ENCODE data around the gene MEIS1.

The MEIS1 gene

GRCh38 chr2:66572391-66572790, 137.5 kb downstream of the MEIS1 start:
- H2BK5ac ChIP-seq (ENCODE audit: low read length), result no peak overlapping the region
- no peak overlapping the region for H2AK5ac ChIP-seq (ENCODE audit: low read depth, low read length)
- no peak overlapping the region for H3K4me2 ChIP-seq (ENCODE audit: insufficient read depth, low read length, poor library complexity, severe bottlenecking)
- H4K91ac ChIP-seq (ENCODE audit: low read depth, low read length, poor library complexity), result no peak overlapping the region
- H3K27ac ChIP-seq (replicated peaks; ENCODE audit: low read length), result no peak overlapping the region
- no peak overlapping the region for H2BK12ac ChIP-seq (ENCODE audit: low read length)
- no peak for DNase-seq (ENCODE audit: low spot score)
- H3K14ac ChIP-seq (ENCODE audit: low read length), result no peak overlapping the region
- H3K9me3 ChIP-seq (replicated peaks in 1 of 2; ENCODE audit: control insufficient read depth in 2 of 2, insufficient read depth in 1 of 2, low read depth in 1 of 2, low read length in 2 of 2), result no peaks in the 10 kb centered on the region
- H3K27me3 ChIP-seq (ENCODE audit: control insufficient read depth in 3 of 3, insufficient read depth in 3 of 3, low read depth in 1 of 3, low read length in 3 of 3), result peaks cover 0 to 12% (median 7%) of the 10 kb centered on the region in 3 experiments
- H2AFZ ChIP-seq (ENCODE audit: low read length), result no peak overlapping the region
- H2BK15ac ChIP-seq (ENCODE audit: low read length), result no peak overlapping the region
- H3K4ac ChIP-seq (ENCODE audit: low read length), result no peak overlapping the region
- H3K18ac ChIP-seq (ENCODE audit: low read length), result no peak overlapping the region
- no peak overlapping the region for H3K4me3 ChIP-seq (ENCODE audit: low read length in 2 of 2)
- H3K9ac ChIP-seq (ENCODE audit: low read depth, low read length, poor library complexity), result no peak overlapping the region
- no peaks in the 10 kb centered on the region for H3K79me1 ChIP-seq (ENCODE audit: low read depth, low read length)
- WGBS, 2 donors (ENCODE audit: extremely low coverage in 2 of 2, insufficient read length in 2 of 2, insufficient replicate concordance in 1 of 2), result no CpG with 5 or more reads among the region's 3 CpGs
- H3K4me1 ChIP-seq (ENCODE audit: control insufficient read depth in 2 of 2, insufficient read depth in 1 of 2, low read depth in 1 of 2, low read length in 2 of 2), result peaks cover 23 to 35% of the 10 kb centered on the region in 2 donors
- H2BK120ac ChIP-seq (ENCODE audit: low read depth, low read length), result no peak overlapping the region
- H4K8ac ChIP-seq (ENCODE audit: low read depth, low read length), result no peak overlapping the region
- no peak overlapping the region for H3K23ac ChIP-seq (ENCODE audit: low read depth, low read length, poor library complexity)
- H3K36me3 ChIP-seq (replicated peaks in 1 of 2; ENCODE audit: control insufficient read depth in 2 of 2, insufficient read depth in 2 of 2, low read length in 2 of 2), result peaks cover 0 to 40% of the 10 kb centered on the region in 2 donors

GRCh38 chr2:66573416-66573815, 138.5 kb downstream of the MEIS1 start:
- H2BK120ac ChIP-seq (ENCODE audit: low read depth, low read length), result no peak overlapping the region
- H3K9me3 ChIP-seq (replicated peaks in 1 of 2; ENCODE audit: control insufficient read depth in 2 of 2, insufficient read depth in 1 of 2, low read depth in 1 of 2, low read length in 2 of 2), result no peaks in the 10 kb centered on the region
- H3K9ac ChIP-seq (ENCODE audit: low read depth, low read length, poor library complexity), result no peak overlapping the region
- no peak overlapping the region for H3K14ac ChIP-seq (ENCODE audit: low read length)
- H3K4ac ChIP-seq (ENCODE audit: low read length), result no peak overlapping the region
- H2BK5ac ChIP-seq (ENCODE audit: low read length), result no peak overlapping the region
- peak overlapping the region; percentile 49 for H2AFZ ChIP-seq (ENCODE audit: low read length)
- H4K8ac ChIP-seq (ENCODE audit: low read depth, low read length), result no peak overlapping the region
- H4K91ac ChIP-seq (ENCODE audit: low read depth, low read length, poor library complexity), result no peak overlapping the region
- H3K27me3 ChIP-seq (ENCODE audit: control insufficient read depth in 3 of 3, insufficient read depth in 3 of 3, low read depth in 1 of 3, low read length in 3 of 3), result peaks cover 0 to 22% (median 16%) of the 10 kb centered on the region in 3 experiments
- H2BK15ac ChIP-seq (ENCODE audit: low read length), result no peak overlapping the region
- H2AK5ac ChIP-seq (ENCODE audit: low read depth, low read length), result no peak overlapping the region
- H3K4me2 ChIP-seq (ENCODE audit: insufficient read depth, low read length, poor library complexity, severe bottlenecking), result no peak overlapping the region
- peak overlapping the region; percentile 11 for H3K18ac ChIP-seq (ENCODE audit: low read length)
- no CpG with 5 or more reads among the region's 7 CpGs for WGBS, 2 donors (ENCODE audit: extremely low coverage in 2 of 2, insufficient read length in 2 of 2, insufficient replicate concordance in 1 of 2)
- no peak overlapping the region for H2BK12ac ChIP-seq (ENCODE audit: low read length)
- H3K23ac ChIP-seq (ENCODE audit: low read depth, low read length, poor library complexity), result no peak overlapping the region
- peaks cover 0 to 34% of the 10 kb centered on the region in 2 donors for H3K36me3 ChIP-seq (replicated peaks in 1 of 2; ENCODE audit: control insufficient read depth in 2 of 2, insufficient read depth in 2 of 2, low read length in 2 of 2)
- H3K4me3 ChIP-seq (ENCODE audit: low read length in 2 of 2), result no peak overlapping the region
- peaks cover 24 to 45% of the 10 kb centered on the region in 2 donors for H3K4me1 ChIP-seq (ENCODE audit: control insufficient read depth in 2 of 2, insufficient read depth in 1 of 2, low read depth in 1 of 2, low read length in 2 of 2)
- DNase-seq (ENCODE audit: low spot score), result no peak
- peak overlapping the region; percentile 70 for H3K27ac ChIP-seq (replicated peaks; ENCODE audit: low read length)
- no peaks in the 10 kb centered on the region for H3K79me1 ChIP-seq (ENCODE audit: low read depth, low read length)

DNA sequence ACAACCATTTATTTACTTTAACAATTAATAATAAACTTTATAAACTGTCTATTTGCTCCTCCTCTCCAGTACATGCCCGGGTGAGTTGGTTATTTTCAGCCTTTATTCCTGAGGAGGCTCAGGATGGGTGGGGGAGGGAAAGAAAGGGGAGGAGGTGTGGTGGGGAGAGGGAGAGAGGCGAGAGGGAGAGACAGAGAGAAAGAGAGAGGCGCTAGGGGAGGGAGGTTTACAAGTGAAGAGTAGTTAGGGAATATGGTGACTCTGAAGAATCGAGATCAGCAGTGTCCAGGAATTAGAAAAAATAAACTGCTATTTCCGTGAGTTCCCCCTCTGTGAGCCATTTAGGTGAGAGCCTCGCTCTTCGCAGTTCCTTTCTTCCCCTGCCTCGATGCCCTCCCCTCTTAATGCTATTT, 138.9 kb downstream of the MEIS1 start:
- Histone ChIP-seq H4K8ac (ENCODE audit: low read depth, low read length) (no peak overlapping the region), H3K36me3 (replicated peaks in 1 of 2; ENCODE audit: control insufficient read depth in 2 of 2, insufficient read depth in 2 of 2, low read length in 2 of 2) (peaks cover 0 to 29% of the 10 kb centered on the region in 2 donors), H3K9me3 (replicated peaks in 1 of 2; ENCODE audit: control insufficient read depth in 2 of 2, insufficient read depth in 1 of 2, low read depth in 1 of 2, low read length in 2 of 2) (no peaks in the 10 kb centered on the region), H2BK5ac (ENCODE audit: low read length) (no peak overlapping the region), H3K27ac (replicated peaks; ENCODE audit: low read length) (peak overlapping the region; percentile 93), H3K4me2 (ENCODE audit: insufficient read depth, low read length, poor library complexity, severe bottlenecking) (peak overlapping the region; percentile 65), H2BK120ac (ENCODE audit: low read depth, low read length) (no peak overlapping the region), H2AFZ (ENCODE audit: low read length) (peak overlapping the region; percentile 53), H3K18ac (ENCODE audit: low read length) (peak overlapping the region; percentile 78), H3K79me1 (ENCODE audit: low read depth, low read length) (no peaks in the 10 kb centered on the region), H3K23ac (ENCODE audit: low read depth, low read length, poor library complexity) (no peak overlapping the region), H3K4me3 (ENCODE audit: low read length in 2 of 2) (peak overlapping the region; percentile 35 to 40), H4K91ac (ENCODE audit: low read depth, low read length, poor library complexity) (no peak overlapping the region), H3K27me3 (ENCODE audit: control insufficient read depth in 3 of 3, insufficient read depth in 3 of 3, low read depth in 1 of 3, low read length in 3 of 3) (peaks cover 0 to 26% (median 20%) of the 10 kb centered on the region in 3 experiments), H3K9ac (ENCODE audit: low read depth, low read length, poor library complexity) (no peak overlapping the region), H3K14ac (ENCODE audit: low read length) (no peak overlapping the region), H3K4ac (ENCODE audit: low read length) (no peak overlapping the region), H2AK5ac (ENCODE audit: low read depth, low read length) (no peak overlapping the region), H2BK15ac (ENCODE audit: low read length) (no peak overlapping the region), H2BK12ac (ENCODE audit: low read length) (no peak overlapping the region), H3K4me1 (ENCODE audit: control insufficient read depth in 2 of 2, insufficient read depth in 1 of 2, low read depth in 1 of 2, low read length in 2 of 2) (peaks cover 27 to 46% of the 10 kb centered on the region in 2 donors)
- DNase-seq (ENCODE audit: low spot score), result no peak
- no CpG with 5 or more reads among the region's 8 CpGs for WGBS, 2 donors (ENCODE audit: extremely low coverage in 2 of 2, insufficient read length in 2 of 2, insufficient replicate concordance in 1 of 2)

- H2AFZ ChIP-seq (ENCODE audit: low read length), result peak overlapping the region; percentile 91
- H4K91ac ChIP-seq (ENCODE audit: low read depth, low read length, poor library complexity), result no peak overlapping the region
- no peak overlapping the region for H4K8ac ChIP-seq (ENCODE audit: low read depth, low read length)
- H3K9me3 ChIP-seq (replicated peaks in 1 of 2; ENCODE audit: control insufficient read depth in 2 of 2, insufficient read depth in 1 of 2, low read depth in 1 of 2, low read length in 2 of 2), result no peaks in the 10 kb centered on the region
- H3K4me1 ChIP-seq (ENCODE audit: control insufficient read depth in 2 of 2, insufficient read depth in 1 of 2, low read depth in 1 of 2, low read length in 2 of 2), result peaks cover 19 to 39% of the 10 kb centered on the region in 2 donors
- H3K27me3 ChIP-seq (ENCODE audit: control insufficient read depth in 3 of 3, insufficient read depth in 3 of 3, low read depth in 1 of 3, low read length in 3 of 3), result peaks cover 0 to 38% (median 23%) of the 10 kb centered on the region in 3 experiments
- H3K27ac ChIP-seq (replicated peaks; ENCODE audit: low read length), result peak overlapping the region; percentile 88
- no peak overlapping the region for H3K23ac ChIP-seq (ENCODE audit: low read depth, low read length, poor library complexity)
- H3K36me3 ChIP-seq (replicated peaks in 1 of 2; ENCODE audit: control insufficient read depth in 2 of 2, insufficient read depth in 2 of 2, low read length in 2 of 2), result peaks cover 0 to 23% of the 10 kb centered on the region in 2 donors
- H2BK15ac ChIP-seq (ENCODE audit: low read length), result no peak overlapping the region
- no peak overlapping the region for H3K14ac ChIP-seq (ENCODE audit: low read length)
- no peaks in the 10 kb centered on the region for H3K79me1 ChIP-seq (ENCODE audit: low read depth, low read length)
- H3K18ac ChIP-seq (ENCODE audit: low read length), result no peak overlapping the region
- no peak overlapping the region for H2AK5ac ChIP-seq (ENCODE audit: low read depth, low read length)
- H2BK5ac ChIP-seq (ENCODE audit: low read length), result no peak overlapping the region
- no peak overlapping the region for H2BK12ac ChIP-seq (ENCODE audit: low read length)
- peak overlapping the region; percentile 9 to 43 for H3K4me3 ChIP-seq (ENCODE audit: low read length in 2 of 2)
- DNase-seq (ENCODE audit: low spot score), result peak; percentile 87
- WGBS, 2 donors (ENCODE audit: extremely low coverage in 2 of 2, insufficient read length in 2 of 2, insufficient replicate concordance in 1 of 2), result no CpG with 5 or more reads among the region's 35 CpGs
- peak overlapping the region; percentile 83 for H3K4me2 ChIP-seq (ENCODE audit: insufficient read depth, low read length, poor library complexity, severe bottlenecking)
- no peak overlapping the region for H2BK120ac ChIP-seq (ENCODE audit: low read depth, low read length)
- no peak overlapping the region for H3K4ac ChIP-seq (ENCODE audit: low read length)
- H3K9ac ChIP-seq (ENCODE audit: low read depth, low read length, poor library complexity), result no peak overlapping the region
Measured at GRCh38 chr2:66574701-66575624, 140.0 kb downstream of the MEIS1 start.

All from neuronal stem cell (in vitro differentiated cells).